ENCODE data around the gene CLSTN2.

Gene CLSTN2

GRCh38 chr3:140568842-140569520 is 634.0 kb downstream of the CLSTN2 start:
- in situ Hi-C loops (cut with HindIII; ENCODE audit: low sequenced_read_pairs), result no loop called here

GRCh38 chr3:140570602-140571001 is 635.6 kb downstream of the CLSTN2 start:
- in situ Hi-C loops (cut with HindIII; ENCODE audit: low sequenced_read_pairs), result no loop called here

- in situ Hi-C loops (cut with HindIII; ENCODE audit: low sequenced_read_pairs), result no loop called here
Observed at GRCh38 chr3:140571836-140572235, 636.9 kb downstream of the CLSTN2 start.

GRCh38 chr3:140572334-140572733 is 637.3 kb downstream of the CLSTN2 start:
- in situ Hi-C loops (cut with HindIII; ENCODE audit: low sequenced_read_pairs), result no loop called here

- in situ Hi-C loops (cut with HindIII; ENCODE audit: low sequenced_read_pairs), result no loop called here
Observed at GRCh38 chr3:140573011-140573410, 638.0 kb downstream of the CLSTN2 start.

GRCh38 chr3:140574375-140574774 is 639.4 kb downstream of the CLSTN2 start:
- in situ Hi-C loops (cut with HindIII; ENCODE audit: low sequenced_read_pairs), result no loop called here

GRCh38 chr3:140576449-140576848 is 641.5 kb downstream of the CLSTN2 start:
- in situ Hi-C loops (cut with HindIII; ENCODE audit: low sequenced_read_pairs), result no loop called here

- in situ Hi-C loops (cut with HindIII; ENCODE audit: low sequenced_read_pairs), result no loop called here
Observed at GRCh38 chr3:140577911-140578310, 642.9 kb downstream of the CLSTN2 start.

GRCh38 chr3:140579260-140579659 is 644.3 kb downstream of the CLSTN2 start:
- in situ Hi-C loops (cut with HindIII; ENCODE audit: low sequenced_read_pairs), result no loop called here

GRCh38 chr3:140580746-140581145 is 645.8 kb downstream of the CLSTN2 start:
- in situ Hi-C loops (cut with HindIII; ENCODE audit: low sequenced_read_pairs), result no loop called here

- in situ Hi-C loops (cut with HindIII; ENCODE audit: low sequenced_read_pairs), result no loop called here
Observed at GRCh38 chr3:140584549-140584948, 649.6 kb downstream of the CLSTN2 start.

- in situ Hi-C loops (cut with HindIII; ENCODE audit: low sequenced_read_pairs), result no loop called here
Observed at GRCh38 chr3:140585828-140586227, 650.8 kb downstream of the CLSTN2 start.

- in situ Hi-C loops (cut with HindIII; ENCODE audit: low sequenced_read_pairs), result no loop called here
Observed at GRCh38 chr3:140586311-140586710, 651.3 kb downstream of the CLSTN2 start.

GRCh38 chr3:140588558-140588957 is 653.6 kb downstream of the CLSTN2 start:
- in situ Hi-C loops (cut with HindIII; ENCODE audit: low sequenced_read_pairs), result no loop called here

- in situ Hi-C loops (cut with HindIII; ENCODE audit: low sequenced_read_pairs), result no loop called here
Observed at GRCh38 chr3:140593766-140594165, 658.8 kb downstream of the CLSTN2 start.

GRCh38 chr3:140595295-140595694 is 660.3 kb downstream of the CLSTN2 start:
- in situ Hi-C loops (cut with HindIII; ENCODE audit: low sequenced_read_pairs), result no loop called here

- in situ Hi-C loops (cut with HindIII; ENCODE audit: low sequenced_read_pairs), result no loop called here
Observed at GRCh38 chr3:140597364-140597763, 662.4 kb downstream of the CLSTN2 start.

GRCh38 chr3:140597792-140598191 is 662.8 kb downstream of the CLSTN2 start:
- in situ Hi-C loops (cut with HindIII; ENCODE audit: low sequenced_read_pairs), result no loop called here

- in situ Hi-C loops (cut with HindIII; ENCODE audit: low sequenced_read_pairs), result no loop called here
Observed at GRCh38 chr3:140599009-140599408, 664.0 kb downstream of the CLSTN2 start.

GRCh38 chr3:140599496-140599895 is 664.5 kb downstream of the CLSTN2 start:
- in situ Hi-C loops (cut with HindIII; ENCODE audit: low sequenced_read_pairs), result no loop called here

GRCh38 chr3:140601881-140602280 is 666.9 kb downstream of the CLSTN2 start:
- in situ Hi-C loops (cut with HindIII; ENCODE audit: low sequenced_read_pairs), result no loop called here

- in situ Hi-C loops (cut with HindIII; ENCODE audit: low sequenced_read_pairs), result no loop called here
Observed at GRCh38 chr3:140602781-140603180, 667.8 kb downstream of the CLSTN2 start.

GRCh38 chr3:140603766-140604165 is 668.8 kb downstream of the CLSTN2 start:
- in situ Hi-C loops (cut with HindIII; ENCODE audit: low sequenced_read_pairs), result no loop called here

All from DLD1 (cell line).